ENCODE results near the gene WNT11. TPM values are rescaled to one million over a fixed set of nuclear protein-coding genes. Genes with fewer than 3 reads are reported as not detected.

The WNT11 gene
- total RNA-seq, 1 experiment from 2014 or later = not detected

DNA sequence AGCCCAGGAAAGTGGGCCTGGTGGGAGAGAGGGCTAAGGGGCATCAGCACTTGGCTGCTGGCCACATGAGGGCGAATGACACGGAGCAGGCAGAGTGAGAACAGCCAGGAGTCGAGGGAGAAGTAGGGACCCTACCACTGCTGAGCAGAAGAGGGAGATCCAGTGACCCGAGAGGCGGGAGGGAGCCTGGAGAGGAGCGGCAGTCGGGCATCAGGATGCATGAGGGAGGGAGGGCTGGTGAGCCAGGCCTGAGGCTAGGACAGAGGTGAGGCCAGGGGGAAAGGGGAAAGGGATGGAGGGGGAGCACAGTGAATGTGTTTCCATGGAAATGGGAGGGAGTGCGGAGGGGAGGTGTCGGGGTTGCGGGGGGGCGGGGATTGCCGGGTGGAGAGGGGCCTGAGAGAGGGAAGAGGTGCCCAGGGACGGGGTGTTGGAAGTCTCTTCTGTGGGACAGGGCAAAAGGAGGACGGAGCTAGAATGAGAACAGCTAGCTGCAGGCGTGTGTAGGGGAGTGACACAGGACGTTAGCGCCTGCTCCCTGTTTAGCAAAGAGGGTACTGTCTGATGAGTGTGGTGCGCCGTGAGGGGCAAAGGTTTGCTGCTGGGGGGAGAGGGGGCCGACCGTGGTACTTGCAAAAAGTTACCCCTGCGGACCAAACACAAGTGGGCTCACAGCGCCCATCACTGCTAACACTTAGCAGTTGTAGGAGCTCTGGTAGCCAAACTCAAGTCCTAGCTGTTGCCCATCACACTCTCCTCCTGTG, 37.1 kb upstream of the WNT11 start:
- Histone ChIP-seq H4K8ac (replicated peaks; ENCODE audit: insufficient read length, low read depth, low read length) (no peak overlapping the region), H2BK15ac (ENCODE audit: low read depth, low read length) (no peak overlapping the region), H3K27ac (ENCODE audit: insufficient read length, low read depth, low read length) (no peak overlapping the region), H3K9me3 (ENCODE audit: control insufficient read depth, low read depth, low read length) (no peaks in the 10 kb centered on the region), H3K4me1 (ENCODE audit: insufficient read depth, low read length) (peaks cover 3% of the 10 kb centered on the region; the same call in 1 of the 2 replicates), H3K4ac (ENCODE audit: low read depth, low read length) (no peak overlapping the region), H3K56ac (ENCODE audit: insufficient read length, low read depth, low read length) (no peak overlapping the region), H3K18ac (ENCODE audit: insufficient read length, low read depth, low read length) (no peak overlapping the region), H2BK12ac (ENCODE audit: insufficient read length, low read depth, low read length) (no peak overlapping the region), H2AK5ac (ENCODE audit: insufficient read length, low read length) (no peak overlapping the region), H3K23ac (ENCODE audit: insufficient read length, low read depth, low read length) (no peak overlapping the region), H2AFZ (ENCODE audit: low read length) (no peak overlapping the region), H3K23me2 (ENCODE audit: insufficient read length, low read depth, low read length, poor library complexity, severe bottlenecking) (no peaks in the 10 kb centered on the region), H2BK20ac (ENCODE audit: low read depth, low read length, poor library complexity, severe bottlenecking) (no peak overlapping the region), H3K4me2 (ENCODE audit: insufficient read depth, insufficient read length, low read length) (peak overlapping the region; percentile 41), H3K79me1 (ENCODE audit: insufficient read depth, low read depth, low read length, poor library complexity, severe bottlenecking) (no peaks in the 10 kb centered on the region), H3K27me3 (ENCODE audit: insufficient read depth, low read length) (no peaks in the 10 kb centered on the region; the same call in 1 of the 2 replicates), H3K9ac (ENCODE audit: extremely low read depth, insufficient read length, low read length) (no peak overlapping the region), H3T11ph (ENCODE audit: low read length) (no peak overlapping the region), H2BK120ac (ENCODE audit: low read depth, low read length, poor library complexity, severe bottlenecking) (no peak overlapping the region), H4K91ac (ENCODE audit: insufficient read length, low read depth, low read length) (no peak overlapping the region), H4K20me1 (ENCODE audit: control insufficient read depth, insufficient read depth, insufficient read length) (no peaks in the 10 kb centered on the region), H2BK5ac (ENCODE audit: insufficient read length, low read length) (no peak overlapping the region), H3K79me2 (ENCODE audit: insufficient read depth, low read length) (no peaks in the 10 kb centered on the region), H3K14ac (ENCODE audit: insufficient read depth, low read length) (peak overlapping the region; percentile 16; the same call in 1 of the 2 replicates), H4K5ac (ENCODE audit: insufficient read length, low read depth, low read length) (no peak overlapping the region)
- WGBS (ENCODE audit: extremely low coverage, insufficient read length, low lambda C conversion rate) = no CpG with 5 or more reads among the region's 23 CpGs
- Mint-ChIP-seq H3K4me3 (peak overlapping the region; percentile 10 to 72; a peak in 4 of 5 replicates), H3K9me3 (no peaks in the 10 kb centered on the region), H3K36me3 (ENCODE audit: insufficient read depth in 1 of 3, low read depth in 3 of 3) (no peaks in the 10 kb centered on the region), H3K4me1 (peaks cover 19 to 20% of the 10 kb centered on the region in 2 experiments), H3K27me3 (ENCODE audit: low read depth) (peaks cover 39% of the 10 kb centered on the region), H3K27ac (no peak overlapping the region; a peak in 1 of 7 replicates)
- TF ChIP-seq, protein P1, sequence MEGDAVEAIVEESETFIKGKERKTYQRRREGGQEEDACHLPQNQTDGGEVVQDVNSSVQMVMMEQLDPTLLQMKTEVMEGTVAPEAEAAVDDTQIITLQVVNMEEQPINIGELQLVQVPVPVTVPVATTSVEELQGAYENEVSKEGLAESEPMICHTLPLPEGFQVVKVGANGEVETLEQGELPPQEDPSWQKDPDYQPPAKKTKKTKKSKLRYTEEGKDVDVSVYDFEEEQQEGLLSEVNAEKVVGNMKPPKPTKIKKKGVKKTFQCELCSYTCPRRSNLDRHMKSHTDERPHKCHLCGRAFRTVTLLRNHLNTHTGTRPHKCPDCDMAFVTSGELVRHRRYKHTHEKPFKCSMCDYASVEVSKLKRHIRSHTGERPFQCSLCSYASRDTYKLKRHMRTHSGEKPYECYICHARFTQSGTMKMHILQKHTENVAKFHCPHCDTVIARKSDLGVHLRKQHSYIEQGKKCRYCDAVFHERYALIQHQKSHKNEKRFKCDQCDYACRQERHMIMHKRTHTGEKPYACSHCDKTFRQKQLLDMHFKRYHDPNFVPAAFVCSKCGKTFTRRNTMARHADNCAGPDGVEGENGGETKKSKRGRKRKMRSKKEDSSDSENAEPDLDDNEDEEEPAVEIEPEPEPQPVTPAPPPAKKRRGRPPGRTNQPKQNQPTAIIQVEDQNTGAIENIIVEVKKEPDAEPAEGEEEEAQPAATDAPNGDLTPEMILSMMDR (conservative IDR thresholded peaks at IDR 0.05) = no peak; the same call in 2 of the 3 replicates
- DNase-seq = peak; percentile 80
